CD4-positive, CD25-positive, alpha-beta regulatory T cell (primary cell): ENCODE data around the gene RAB7B. TPM values are rescaled to one million over a fixed set of nuclear protein-coding genes. Genes with fewer than 3 reads are reported as not detected.

Source experiments
- ATAC-seq, 2 donors: fragments of 150-1000 bp; cut with Tn5 transposase; one replicate each; pipeline ENCODE4 v1.10.0; 2021; ENCODE audit warnings: low read depth in 2 of 2, moderate number of reproducible peaks in 2 of 2, moderate library complexity in 1 of 2
- DNase-seq, 3 donors: peaks; one replicate each; pipeline versions ENCODE4 v3.0.0 to v3.0.0-alpha.2; 2012 to 2022; ENCODE audit warnings: mixed read lengths in 1 of 3
- H3K27ac ChIP-seq: one replicate; pipeline ENCODE4 v1.7.0; 2013; ENCODE audit warnings: mild to moderate bottlenecking, low read length; ENCODE audit not compliant: insufficient read depth, poor library complexity, severe bottlenecking
- H3K27me3 ChIP-seq: one replicate; pipeline ENCODE4 v1.7.0; 2013; ENCODE audit warnings: low read length; ENCODE audit not compliant: control insufficient read depth, insufficient read depth
- H3K36me3 ChIP-seq: one replicate; pipeline ENCODE4 v1.7.0; 2013; ENCODE audit warnings: mild to moderate bottlenecking, low read length, moderate library complexity; ENCODE audit not compliant: control insufficient read depth, insufficient read depth
- H3K4me1 ChIP-seq: 2 replicates; pipeline ENCODE4 v1.7.0; 2013; ENCODE audit warnings: mild to moderate bottlenecking, low read length; ENCODE audit not compliant: insufficient read depth, control insufficient read depth, poor library complexity, severe bottlenecking
- H3K4me3 ChIP-seq: one replicate; pipeline ENCODE4 v1.7.0; 2013; ENCODE audit warnings: low read depth, mild to moderate bottlenecking, low read length, moderate library complexity
- H3K9me3 ChIP-seq, 2 experiments: 1 replicate in 1 of 2; 2 replicates in 1 of 2; pipeline ENCODE4 v1.7.0; 2013; ENCODE audit warnings: low read length in 2 of 2, mild to moderate bottlenecking in 1 of 2, moderate library complexity in 1 of 2; ENCODE audit not compliant: control insufficient read depth in 2 of 2
- H3K27ac Mint-ChIP-seq, 3 donors: one replicate each; pipeline ENCODE4 v1.8.0; 2020 to 2022; ENCODE audit warnings: mild to moderate bottlenecking in 3 of 3, mixed read lengths in 3 of 3, moderate library complexity in 2 of 3
- H3K27me3 Mint-ChIP-seq: one replicate; pipeline ENCODE4 v1.8.0; 2022; ENCODE audit warnings: mild to moderate bottlenecking, mixed read lengths
- H3K36me3 Mint-ChIP-seq: one replicate; pipeline ENCODE4 v1.8.0; 2020; ENCODE audit warnings: mixed read lengths
- H3K4me1 Mint-ChIP-seq, 4 donors: one replicate each; pipeline ENCODE4 v1.8.0; 2020 to 2022; ENCODE audit warnings: mixed read lengths in 4 of 4, mild to moderate bottlenecking in 1 of 4
- H3K4me3 Mint-ChIP-seq, 4 donors: one replicate each; pipeline ENCODE4 v1.8.0; 2020 to 2022; ENCODE audit warnings: mild to moderate bottlenecking in 4 of 4, mixed read lengths in 4 of 4, moderate library complexity in 3 of 4
- H3K9me3 Mint-ChIP-seq, 7 donors: one replicate each; pipeline ENCODE4 v1.8.0; 2020 to 2022; ENCODE audit warnings: mixed read lengths in 7 of 7, mild to moderate bottlenecking in 3 of 7, moderate library complexity in 2 of 7
- polyA plus RNA-seq, 4 donors: library from polyadenylated mRNA; unstranded; fragments of 300-500 nt; fragmentation: Illumina TruSeq; gene quantifications; one replicate each; pipeline ENCODE4 v1.2.3, GENCODE V29; 2021
- total RNA-seq: library from RNA; stranded (reverse); gene quantifications from one replicate; pipeline ENCODE4 v1.2.3, GENCODE V29; 2022

The RAB7B gene
- total and polyA plus RNA-seq, 5 donors from 2014 or later = not detected

- Mint-ChIP-seq H3K27ac (no peak overlapping the region), H3K4me3 (no peak overlapping the region)
- H3K4me3 ChIP-seq = peak overlapping the region; percentile 22
These were observed 27.5 kb upstream of the RAB7B start for GRCh38 chr1:206030714-206031113.

GRCh38 chr1:206030191-206030590, 27.0 kb upstream of the RAB7B start:
- H3K9me3 Mint-ChIP-seq = no peaks in the 10 kb centered on the region
- H3K27ac Mint-ChIP-seq = no peak overlapping the region
- DNase-seq (no peak), ATAC-seq (no peak)
- H3K36me3 Mint-ChIP-seq = no peaks in the 10 kb centered on the region
- Histone ChIP-seq H3K4me3 (no peak overlapping the region), H3K27me3 (peaks cover 3% of the 10 kb centered on the region), H3K36me3 (no peaks in the 10 kb centered on the region), H3K4me1 (no peaks in the 10 kb centered on the region), H3K27ac (no peak overlapping the region), H3K9me3 (no peaks in the 10 kb centered on the region)
- no peak overlapping the region for H3K4me3 Mint-ChIP-seq
- H3K27me3 Mint-ChIP-seq = peaks cover 25% of the 10 kb centered on the region
- H3K4me1 Mint-ChIP-seq = peaks cover 0 to 4% (median 2%) of the 10 kb centered on the region in 4 donors

More at GRCh38 chr1:206030714-206031113, 27.5 kb upstream of the RAB7B start:
- DNase-seq = peak; percentile 24 to 81 (median 44)
- Mint-ChIP-seq H3K9me3 (no peaks in the 10 kb centered on the region), H3K4me1 (peaks cover 0 to 4% (median 2%) of the 10 kb centered on the region in 4 donors), H3K27me3 (peaks cover 26% of the 10 kb centered on the region), H3K36me3 (no peaks in the 10 kb centered on the region)
- Histone ChIP-seq H3K27me3 (peaks cover 3% of the 10 kb centered on the region), H3K4me1 (no peaks in the 10 kb centered on the region), H3K27ac (no peak overlapping the region), H3K36me3 (no peaks in the 10 kb centered on the region), H3K9me3 (no peaks in the 10 kb centered on the region)
- ATAC-seq = peak; percentile 69 to 78

DNA sequence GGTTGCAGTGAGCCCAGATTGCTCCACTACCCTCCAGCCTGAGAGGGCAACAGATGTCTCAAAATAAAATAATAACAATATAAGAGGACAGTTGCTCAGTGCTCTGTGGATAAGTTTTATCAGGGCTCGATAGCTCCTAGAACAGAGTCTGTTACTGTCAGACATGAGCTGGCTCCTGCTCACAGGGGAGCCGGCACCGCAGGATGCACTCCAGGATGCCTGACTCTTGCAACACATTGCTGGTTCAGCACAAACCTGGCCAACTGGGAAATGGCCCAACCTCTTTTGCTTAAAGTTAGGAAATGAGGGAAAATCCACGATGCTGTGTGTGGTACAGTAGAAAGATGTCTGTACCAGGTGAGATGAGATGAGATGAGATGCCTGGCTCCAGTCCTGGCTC, 26.3 kb upstream of the RAB7B start:
- no peak overlapping the region for H3K27ac Mint-ChIP-seq
- no peak for ATAC-seq
- H3K27ac ChIP-seq = no peak overlapping the region
- H3K4me3 ChIP-seq = no peak overlapping the region
- H3K9me3 ChIP-seq = no peaks in the 10 kb centered on the region
- no peak for DNase-seq
- no peaks in the 10 kb centered on the region for H3K36me3 Mint-ChIP-seq
- H3K4me3 Mint-ChIP-seq = no peak overlapping the region
- H3K27me3 ChIP-seq = peaks cover 3% of the 10 kb centered on the region
- peaks cover 23% of the 10 kb centered on the region for H3K27me3 Mint-ChIP-seq
- no peaks in the 10 kb centered on the region for H3K9me3 Mint-ChIP-seq
- no peaks in the 10 kb centered on the region for H3K4me1 ChIP-seq
- peaks cover 0 to 4% (median 2%) of the 10 kb centered on the region in 4 donors for H3K4me1 Mint-ChIP-seq
- no peaks in the 10 kb centered on the region for H3K36me3 ChIP-seq

- Mint-ChIP-seq H3K4me1 (no peaks in the 10 kb centered on the region), H3K4me3 (no peak overlapping the region), H3K27me3 (peaks cover 44% of the 10 kb centered on the region), H3K9me3 (peaks cover 0 to 2% (median 0%) of the 10 kb centered on the region in 7 donors), H3K36me3 (no peaks in the 10 kb centered on the region), H3K27ac (no peak overlapping the region)
- Histone ChIP-seq H3K27me3 (peaks cover 6% of the 10 kb centered on the region), H3K27ac (no peak overlapping the region), H3K9me3 (no peaks in the 10 kb centered on the region), H3K4me1 (no peaks in the 10 kb centered on the region), H3K36me3 (no peaks in the 10 kb centered on the region), H3K4me3 (no peak overlapping the region)
- ATAC-seq (no peak), DNase-seq (no peak)
These were observed 22.2 kb upstream of the RAB7B start for GRCh38 chr1:206025283-206025820.

GRCh38 chr1:206023695-206024094, 20.5 kb upstream of the RAB7B start, which contains the start of gene CTSE:
CTSE (minus strand) TSS chr1:206023895; CDS start chr1:206023791, 104 bp downstream.
- ATAC-seq = no peak
- H3K4me1 Mint-ChIP-seq = no peaks in the 10 kb centered on the region
- peak within 1 kb of the TSS in 2 of 3 donors; percentile 16 to 32 for H3K27ac Mint-ChIP-seq
- Histone ChIP-seq H3K4me1 (no peaks in the 10 kb centered on the region), H3K9me3 (no peaks in the 10 kb centered on the region), H3K27ac (no peak within 1 kb of the TSS), H3K27me3 (peaks cover 11% of the 10 kb centered on the region), H3K36me3 (no peaks in the 10 kb centered on the region), H3K4me3 (no peak within 1 kb of the TSS)
- no peaks in the 10 kb centered on the region for H3K36me3 Mint-ChIP-seq
- H3K4me3 Mint-ChIP-seq = no peak within 1 kb of the TSS
- no peak for DNase-seq
- H3K27me3 Mint-ChIP-seq = peaks cover 47% of the 10 kb centered on the region
- peaks cover 0 to 2% (median 0%) of the 10 kb centered on the region in 7 donors for H3K9me3 Mint-ChIP-seq

GRCh38 chr1:206022766-206023165, 19.6 kb upstream of the RAB7B start:
- H3K27me3 ChIP-seq = peaks cover 12% of the 10 kb centered on the region
- H3K27ac ChIP-seq = no peak overlapping the region
- no peaks in the 10 kb centered on the region for H3K36me3 ChIP-seq
- Mint-ChIP-seq H3K4me1 (no peaks in the 10 kb centered on the region), H3K36me3 (no peaks in the 10 kb centered on the region), H3K4me3 (no peak overlapping the region), H3K27me3 (peaks cover 47% of the 10 kb centered on the region), H3K27ac (no peak overlapping the region), H3K9me3 (peaks cover 0 to 2% (median 0%) of the 10 kb centered on the region in 7 donors)
- H3K4me3 ChIP-seq = no peak overlapping the region
- H3K9me3 ChIP-seq = no peaks in the 10 kb centered on the region
- no peaks in the 10 kb centered on the region for H3K4me1 ChIP-seq
- DNase-seq (no peak), ATAC-seq (no peak)

DNA sequence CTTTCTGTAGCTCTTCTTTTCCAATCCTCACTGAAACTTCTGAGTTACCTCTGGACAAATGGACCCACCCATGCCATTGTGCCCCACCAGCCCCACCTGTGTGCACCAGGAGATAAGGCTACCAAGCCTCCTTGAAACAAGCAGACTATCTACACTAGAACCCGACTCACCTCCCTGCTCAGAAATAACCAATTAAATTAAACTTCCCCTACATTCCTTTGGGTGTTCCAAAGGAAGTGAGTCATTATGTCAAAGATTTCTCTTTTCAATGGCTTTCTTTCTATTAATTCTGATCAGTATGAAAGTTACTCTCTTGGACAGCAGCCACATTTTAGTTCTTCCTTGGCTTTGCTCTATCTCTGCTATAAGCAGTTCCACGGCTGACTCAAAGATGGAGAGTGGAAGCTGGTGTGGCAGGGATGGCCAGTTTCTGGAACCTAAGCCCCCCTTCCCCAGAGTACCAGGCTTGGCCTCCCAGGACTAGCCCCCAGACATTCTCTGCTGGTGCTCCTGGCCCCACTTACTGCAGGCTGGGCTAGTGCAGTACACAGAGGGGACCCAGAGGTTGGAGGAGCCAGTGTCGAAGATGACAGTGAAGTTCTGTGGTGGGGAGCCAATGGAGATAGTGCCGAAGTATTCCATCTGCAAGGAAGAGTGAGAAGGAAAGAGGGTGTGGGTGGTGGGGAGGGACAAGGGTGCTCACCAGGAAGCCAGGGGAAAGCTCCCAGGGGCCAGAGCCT, 18.6 kb upstream of the RAB7B start:
- H3K27me3 ChIP-seq = peaks cover 14% of the 10 kb centered on the region
- no peak overlapping the region for H3K4me3 Mint-ChIP-seq
- H3K27me3 Mint-ChIP-seq = peaks cover 46% of the 10 kb centered on the region
- no peaks in the 10 kb centered on the region for H3K9me3 ChIP-seq
- H3K4me3 ChIP-seq = no peak overlapping the region
- no peaks in the 10 kb centered on the region for H3K36me3 Mint-ChIP-seq
- no peaks in the 10 kb centered on the region for H3K4me1 Mint-ChIP-seq
- H3K27ac ChIP-seq = no peak overlapping the region
- no peak for ATAC-seq
- DNase-seq = no peak
- peaks cover 0 to 2% (median 0%) of the 10 kb centered on the region in 7 donors for H3K9me3 Mint-ChIP-seq
- H3K36me3 ChIP-seq = no peaks in the 10 kb centered on the region
- no peak overlapping the region for H3K27ac Mint-ChIP-seq
- H3K4me1 ChIP-seq = no peaks in the 10 kb centered on the region
